GM23338 (cell line): ENCODE data around the gene OTUD7B. TPM values are rescaled to one million over a fixed set of nuclear protein-coding genes. Genes with fewer than 3 reads are reported as not detected.
A peak's percentile ranks its signal among the peaks of the same experiment; 100 is the strongest.
"Not testable (repeated sequence)": the region's sequence is repeated elsewhere in the genome, so short reads cannot be mapped to it uniquely, and the experiment has no call there.

ENCODE experiments used
- ATAC-seq: fragments of 200-7000 bp; cut with Tn5 transposase; 3 replicates; pipeline ENCODE4 v1.9.1; 2020
- DNase-seq: peaks from one replicate; pipeline ENCODE4 v3.0.0-alpha.2; 2015; ENCODE audit warnings: low spot score
- H2AFZ ChIP-seq: fragments of 200-600 bp; sonication (generic); 2 replicates; pipeline ENCODE4 v1.8.0; 2016; ENCODE audit warnings: antibody characterized with exemption, mild to moderate bottlenecking, moderate library complexity
- H3F3A ChIP-seq: fragments of 200-600 bp; sonication (generic); replicated peaks from 2 replicates; pipeline ENCODE4 v1.8.0; 2017; ENCODE audit warnings: antibody characterized with exemption, mixed run types, low read depth
- H3K27ac ChIP-seq: fragments of 200-600 bp; sonication (generic); 2 replicates; pipeline ENCODE4 v1.6.1; 2016; ENCODE audit warnings: low read depth
- H3K27me3 ChIP-seq: fragments of 200-600 bp; sonication (generic); 2 replicates; pipeline ENCODE4 v1.8.0; 2016; ENCODE audit warnings: mild to moderate bottlenecking, mixed run types, moderate library complexity; ENCODE audit not compliant: insufficient read depth
- H3K36me3 ChIP-seq: fragments of 200-600 bp; sonication (generic); 2 replicates; pipeline ENCODE4 v1.8.0; 2016; ENCODE audit warnings: mild to moderate bottlenecking; ENCODE audit not compliant: insufficient read depth
- H3K4me1 ChIP-seq: fragments of 200-600 bp; sonication (generic); 2 replicates; pipeline ENCODE4 v1.8.0; 2016; ENCODE audit warnings: mild to moderate bottlenecking, moderate library complexity; ENCODE audit not compliant: insufficient read depth
- H3K4me2 ChIP-seq: fragments of 200-600 bp; sonication (generic); 2 replicates; pipeline ENCODE4 v1.7.1; 2017; ENCODE audit warnings: mixed run types
- H3K4me3 ChIP-seq: fragments of 200-600 bp; sonication (generic); 2 replicates; pipeline ENCODE4 v1.6.1; 2016; ENCODE audit warnings: mixed run types
- H3K79me2 ChIP-seq: fragments of 200-600 bp; sonication (generic); replicated peaks from 2 replicates; pipeline ENCODE4 v1.8.0; 2017; ENCODE audit warnings: mild to moderate bottlenecking; ENCODE audit not compliant: insufficient read depth
- H3K9me2 ChIP-seq: fragments of 200-600 bp; sonication (generic); 2 replicates; pipeline ENCODE4 v1.8.0; 2017; ENCODE audit not compliant: insufficient read depth
- H4K20me1 ChIP-seq: fragments of 200-600 bp; sonication (generic); replicated peaks from 2 replicates; pipeline ENCODE4 v1.8.0; 2017; ENCODE audit warnings: mild to moderate bottlenecking; ENCODE audit not compliant: insufficient read depth
- H3K27ac Mint-ChIP-seq: 2 replicates; pipeline ENCODE4 v1.8.0; 2020; ENCODE audit warnings: inconsistent platforms, mild to moderate bottlenecking, moderate library complexity, mixed read lengths
- H3K27me3 Mint-ChIP-seq: 3 replicates; pipeline ENCODE4 v1.8.0; 2022; ENCODE audit warnings: low read depth, mild to moderate bottlenecking, moderate library complexity, mixed read lengths, inconsistent platforms; ENCODE audit not compliant: insufficient read depth, poor library complexity
- H3K36me3 Mint-ChIP-seq: 3 replicates; pipeline ENCODE4 v1.8.0; 2021; ENCODE audit warnings: low read depth, mild to moderate bottlenecking, inconsistent platforms, moderate library complexity, mixed read lengths
- H3K4me1 Mint-ChIP-seq: 3 replicates; pipeline ENCODE4 v1.8.0; 2020; ENCODE audit warnings: mild to moderate bottlenecking, inconsistent platforms, mixed read lengths
- H3K4me3 Mint-ChIP-seq: 3 replicates; pipeline ENCODE4 v1.8.0; 2021; ENCODE audit warnings: moderate library complexity, mild to moderate bottlenecking, inconsistent platforms, mixed read lengths
- H3K9me3 Mint-ChIP-seq: 3 replicates; pipeline ENCODE4 v1.8.0; 2020; ENCODE audit warnings: moderate library complexity, mild to moderate bottlenecking, inconsistent platforms, mixed read lengths
- CREB1 ChIP-seq: fragments of 250-450 bp; sonication (Bioruptor Pico); IDR thresholded peaks from 2 replicates; pipeline ENCODE4 v1.5.0; 2020; ENCODE audit warnings: low read depth, mild to moderate bottlenecking, moderate library complexity
- CTCF ChIP-seq, 2 experiments: fragments of 200-600 bp in 1 of 2; sonication (generic) in 1 of 2; conservative IDR thresholded peaks; 2 replicates each; pipeline versions ENCODE4 v1.5.1 to v1.6.1; 2016 to 2017; ENCODE audit warnings: antibody characterized with exemption in 2 of 2, low read depth in 2 of 2, mild to moderate bottlenecking in 2 of 2, moderate library complexity in 1 of 2
- EZH2 ChIP-seq: fragments of 200-600 bp; sonication (generic); IDR thresholded peaks from one replicate; pipeline ENCODE4 v1.8.0; 2017; ENCODE audit warnings: antibody characterized with exemption, mild to moderate bottlenecking, low read depth; ENCODE audit not compliant: unreplicated experiment
- EZH2phosphoT487 ChIP-seq: fragments of 200-600 bp; sonication (generic); IDR thresholded peaks from one replicate; pipeline ENCODE4 v1.8.1; 2018; ENCODE audit warnings: antibody characterized with exemption; ENCODE audit not compliant: unreplicated experiment
- JUNB ChIP-seq: IDR thresholded peaks from one replicate; pipeline ENCODE4 v1.6.1; 2016; ENCODE audit warnings: antibody characterized with exemption; ENCODE audit not compliant: unreplicated experiment
- NANOG ChIP-seq: IDR thresholded peaks from 2 replicates; pipeline ENCODE4 v1.6.1; 2016; ENCODE audit warnings: antibody characterized with exemption, borderline replicate concordance
- POLR2AphosphoS5 ChIP-seq: IDR thresholded peaks from 2 replicates; pipeline ENCODE4 v1.6.1; 2016; ENCODE audit warnings: antibody characterized with exemption, low read depth
- REST ChIP-seq: IDR thresholded peaks from one replicate; pipeline ENCODE4 v1.6.1; 2018; ENCODE audit warnings: antibody characterized with exemption; ENCODE audit not compliant: unreplicated experiment
- STAT1 ChIP-seq: IDR thresholded peaks from one replicate; pipeline ENCODE4 v1.6.1; 2016; ENCODE audit warnings: antibody characterized with exemption; ENCODE audit not compliant: unreplicated experiment
- ZNF331 ChIP-seq: fragments of 250-450 bp; sonication (Bioruptor Pico); IDR thresholded peaks from 2 replicates; pipeline ENCODE4 v1.5.0; 2020; ENCODE audit warnings: low read depth, mild to moderate bottlenecking, moderate library complexity
- polyA plus RNA-seq: library from polyadenylated mRNA; unstranded; fragments of >200 nt; fragmentation: Nextera tagmentation; extraction: Ambion mirVana; gene quantifications from 2 replicates; pipeline ENCODE4 v1.2.1, GENCODE V29; 2016
- total RNA-seq: library from RNA; depleted of rRNA; stranded (reverse); fragments of >200 nt; shearing (Covaris generic); gene quantifications from 2 replicates; pipeline ENCODE4 v1.2.3, GENCODE V29; 2014

Gene OTUD7B
- total and polyA plus RNA-seq, 2 experiments from 2014 or later = 3.7 to 9.9 TPM

GRCh38 chr1:150055507-150055906, 45.0 kb upstream of the OTUD7B start:
- H4K20me1 ChIP-seq, H3K4me1 ChIP-seq, H3K27ac Mint-ChIP-seq, H3K79me2 ChIP-seq, H3K4me3 Mint-ChIP-seq, H2AFZ ChIP-seq, DNase-seq, H3K27me3 ChIP-seq, H3K27me3 Mint-ChIP-seq, H3F3A ChIP-seq, H3K4me1 Mint-ChIP-seq, H3K4me3 ChIP-seq, H3K27ac ChIP-seq, H3K36me3 Mint-ChIP-seq, H3K4me2 ChIP-seq, H3K9me3 Mint-ChIP-seq, ATAC-seq, H3K9me2 ChIP-seq, H3K36me3 ChIP-seq: not testable (repeated sequence)

GRCh38 chr1:150053926-150054325, 43.4 kb upstream of the OTUD7B start:
- no peaks in the 10 kb centered on the region for H3F3A ChIP-seq
- H3K27me3 ChIP-seq = no peaks in the 10 kb centered on the region
- H3K4me2 ChIP-seq = no peak overlapping the region
- H3K4me1 ChIP-seq = no peaks in the 10 kb centered on the region; the same call in 1 of the 2 replicates
- no peaks in the 10 kb centered on the region for H3K36me3 ChIP-seq
- no peaks in the 10 kb centered on the region for H3K9me2 ChIP-seq
- no peaks in the 10 kb centered on the region for H3K79me2 ChIP-seq
- H3K27ac ChIP-seq = no peak overlapping the region
- TF ChIP-seq EZH2 (no peak), NANOG (no peak), EZH2phosphoT487 (no peak)
- Mint-ChIP-seq H3K27me3 (no peaks in the 10 kb centered on the region), H3K4me1 (peaks cover 7% of the 10 kb centered on the region), H3K9me3 (no peaks in the 10 kb centered on the region), H3K36me3 (no peaks in the 10 kb centered on the region), H3K27ac (no peak overlapping the region), H3K4me3 (no peak overlapping the region)
- H3K4me3 ChIP-seq = no peak overlapping the region
- H2AFZ ChIP-seq = no peak overlapping the region; the same call in 1 of the 2 replicates
- ATAC-seq (no peak), DNase-seq (no peak)
- no peaks in the 10 kb centered on the region for H4K20me1 ChIP-seq

DNA sequence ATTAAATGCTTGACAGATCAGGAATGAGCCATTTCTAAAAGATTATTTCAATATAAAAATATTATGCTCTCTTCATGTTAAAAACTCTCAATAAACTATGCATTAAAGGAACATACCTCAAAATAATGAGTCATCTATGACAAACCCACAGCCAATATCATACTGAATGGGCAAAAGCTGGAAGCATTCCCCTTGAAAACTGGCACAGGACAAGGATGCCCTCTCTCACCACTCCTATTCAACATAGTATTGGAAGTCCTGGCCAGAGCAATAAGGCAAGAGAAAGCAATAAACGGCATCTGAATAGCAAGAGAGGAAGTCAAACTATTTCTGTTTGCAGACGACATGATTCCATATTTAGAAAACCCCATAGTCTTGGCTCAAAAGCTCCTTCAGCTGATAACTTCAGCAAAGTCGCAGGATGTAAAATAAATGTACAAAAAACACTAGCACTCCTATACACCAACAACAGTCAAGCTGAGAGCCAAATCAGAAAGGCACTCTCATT, 41.4 kb upstream of the OTUD7B start:
- H3K9me2 ChIP-seq, H3K36me3 Mint-ChIP-seq, H4K20me1 ChIP-seq, ATAC-seq, H3K9me3 Mint-ChIP-seq, H3K27me3 Mint-ChIP-seq, H3K27ac ChIP-seq, H3K79me2 ChIP-seq, H3F3A ChIP-seq, H3K4me1 Mint-ChIP-seq, H3K27ac Mint-ChIP-seq, H3K36me3 ChIP-seq, H3K4me3 ChIP-seq, H2AFZ ChIP-seq, H3K4me3 Mint-ChIP-seq, H3K4me2 ChIP-seq, DNase-seq, H3K4me1 ChIP-seq, H3K27me3 ChIP-seq: not testable (repeated sequence)

DNA sequence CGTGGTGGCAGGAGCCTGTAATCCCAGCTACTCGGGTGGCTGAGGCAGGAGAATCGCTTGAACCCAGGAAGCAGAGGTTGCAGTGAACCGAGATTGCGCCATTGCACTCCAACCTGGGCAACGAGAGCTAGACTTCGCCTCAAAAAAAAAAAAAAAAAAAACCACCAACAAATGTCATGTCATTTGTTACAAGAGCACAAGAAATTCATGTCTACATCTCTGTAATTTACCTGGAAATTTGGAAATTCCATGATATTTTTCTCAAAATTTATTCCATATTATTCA, 40.5 kb upstream of the OTUD7B start:
- Histone ChIP-seq H3K9me2 (no peaks in the 10 kb centered on the region), H4K20me1 (no peaks in the 10 kb centered on the region), H3K4me1 (no peaks in the 10 kb centered on the region; the same call in 1 of the 2 replicates), H3K4me3 (no peak overlapping the region), H3K27me3 (no peaks in the 10 kb centered on the region), H2AFZ (no peak overlapping the region), H3K79me2 (no peaks in the 10 kb centered on the region), H3K27ac (no peak overlapping the region), H3F3A (no peaks in the 10 kb centered on the region), H3K4me2 (no peak overlapping the region), H3K36me3 (no peaks in the 10 kb centered on the region)
- ATAC-seq (no peak), DNase-seq (no peak)
- no peaks in the 10 kb centered on the region for H3K36me3 Mint-ChIP-seq
- no peaks in the 10 kb centered on the region for H3K9me3 Mint-ChIP-seq
- H3K4me1 Mint-ChIP-seq = peaks cover 7% of the 10 kb centered on the region
- no peak overlapping the region for H3K4me3 Mint-ChIP-seq
- H3K27ac Mint-ChIP-seq = peak overlapping the region; percentile 83; the same call in 1 of the 2 replicates
- no peaks in the 10 kb centered on the region for H3K27me3 Mint-ChIP-seq
- no peak for TF ChIP-seq POLR2AphosphoS5
- no peak for TF ChIP-seq CTCF (conservative IDR thresholded peaks at IDR 0.05; ENCODE audit: low read depth in 2 of 2)
- TF ChIP-seq REST = no peak
- TF ChIP-seq NANOG = no peak
- no peak for TF ChIP-seq STAT1
- TF ChIP-seq JUNB = no peak
- no peak for TF ChIP-seq EZH2
- no peak for TF ChIP-seq ZNF331 (CRISPR knock-in tag)
- TF ChIP-seq CREB1 (CRISPR knock-in tag) = no peak
- no peak for TF ChIP-seq EZH2phosphoT487
